AG04449 (cell line): ENCODE results near the gene TMEM135.
"Not testable (repeated sequence)": the region's sequence is repeated elsewhere in the genome, so short reads cannot be mapped to it uniquely, and the experiment has no call there.

Experiments
- CTCF ChIA-PET: fragments of 350-600 bp; formaldehyde crosslinking; extraction: SDS; loops from one replicate; lab custom pipeline; 2021; ENCODE audit warnings: antibody characterized with exemption; lab: Yijun Ruan, JAX
- POLR2A ChIA-PET: fragments of 400-600, 350-600 bp; formaldehyde crosslinking; extraction: SDS; loops from one replicate; lab custom pipeline; 2020; ENCODE audit warnings: antibody characterized with exemption, inconsistent platforms; lab: Yijun Ruan, JAX
- DNase-seq: peaks from one replicate; pipeline ENCODE4 v3.0.0-alpha.2; 2010; ENCODE audit warnings: low read depth, low spot score
- H3K4me3 ChIP-seq: 2 replicates; pipeline ENCODE4 v1.5.1; 2011; ENCODE audit warnings: low read depth, mild to moderate bottlenecking, control low read depth, low read length
- TF ChIP-seq, protein P1 (sequence below): IDR thresholded peaks from one replicate; pipeline ENCODE4 v1.5.1; 2011; ENCODE audit warnings: mild to moderate bottlenecking, moderate library complexity, low read length, control low read depth, inconsistent platforms; ENCODE audit not compliant: insufficient read depth; ENCODE audit errors: missing control alignments

The TMEM135 gene

DNA sequence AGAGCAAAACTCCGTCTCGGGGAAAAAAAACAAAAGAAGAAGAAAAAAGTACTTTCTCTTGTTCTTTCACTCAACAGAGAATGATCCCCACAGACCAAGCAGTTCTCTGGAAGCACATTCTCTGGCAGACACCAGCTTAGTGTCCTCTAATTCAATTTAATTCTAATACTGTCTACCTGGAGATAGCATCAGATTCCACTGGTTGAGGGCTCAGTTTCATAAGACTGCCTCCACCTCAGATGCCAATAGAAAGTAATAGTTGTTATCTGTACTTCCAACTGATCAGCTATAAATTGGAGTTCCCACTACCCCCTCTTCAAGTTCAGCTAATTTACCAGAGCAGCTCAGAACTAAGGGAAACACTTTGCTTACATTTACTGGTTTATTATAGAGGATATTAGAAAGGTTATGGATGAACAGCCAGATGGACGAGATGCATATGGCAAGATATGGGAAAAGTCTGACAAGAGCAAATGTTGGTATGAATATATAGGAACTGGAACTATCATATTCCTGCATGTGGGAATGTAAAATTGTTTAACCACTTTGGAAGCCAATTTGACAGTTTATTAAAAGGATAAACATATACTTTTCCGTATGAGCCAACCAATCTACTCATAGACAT, 64.3 kb downstream of the TMEM135 start:
- H3K4me3 ChIP-seq: no peak overlapping the region
- ChIA-PET CTCF (interaction anchor here (0.7 kb wide), 1 partner anchor 189 kb away, joined by 3 read pairs; no protein-coding TSS in a partner anchor), POLR2A (no interaction called here)
- DNase-seq: no peak
- TF ChIP-seq, protein P1, sequence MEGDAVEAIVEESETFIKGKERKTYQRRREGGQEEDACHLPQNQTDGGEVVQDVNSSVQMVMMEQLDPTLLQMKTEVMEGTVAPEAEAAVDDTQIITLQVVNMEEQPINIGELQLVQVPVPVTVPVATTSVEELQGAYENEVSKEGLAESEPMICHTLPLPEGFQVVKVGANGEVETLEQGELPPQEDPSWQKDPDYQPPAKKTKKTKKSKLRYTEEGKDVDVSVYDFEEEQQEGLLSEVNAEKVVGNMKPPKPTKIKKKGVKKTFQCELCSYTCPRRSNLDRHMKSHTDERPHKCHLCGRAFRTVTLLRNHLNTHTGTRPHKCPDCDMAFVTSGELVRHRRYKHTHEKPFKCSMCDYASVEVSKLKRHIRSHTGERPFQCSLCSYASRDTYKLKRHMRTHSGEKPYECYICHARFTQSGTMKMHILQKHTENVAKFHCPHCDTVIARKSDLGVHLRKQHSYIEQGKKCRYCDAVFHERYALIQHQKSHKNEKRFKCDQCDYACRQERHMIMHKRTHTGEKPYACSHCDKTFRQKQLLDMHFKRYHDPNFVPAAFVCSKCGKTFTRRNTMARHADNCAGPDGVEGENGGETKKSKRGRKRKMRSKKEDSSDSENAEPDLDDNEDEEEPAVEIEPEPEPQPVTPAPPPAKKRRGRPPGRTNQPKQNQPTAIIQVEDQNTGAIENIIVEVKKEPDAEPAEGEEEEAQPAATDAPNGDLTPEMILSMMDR: no peak

DNA sequence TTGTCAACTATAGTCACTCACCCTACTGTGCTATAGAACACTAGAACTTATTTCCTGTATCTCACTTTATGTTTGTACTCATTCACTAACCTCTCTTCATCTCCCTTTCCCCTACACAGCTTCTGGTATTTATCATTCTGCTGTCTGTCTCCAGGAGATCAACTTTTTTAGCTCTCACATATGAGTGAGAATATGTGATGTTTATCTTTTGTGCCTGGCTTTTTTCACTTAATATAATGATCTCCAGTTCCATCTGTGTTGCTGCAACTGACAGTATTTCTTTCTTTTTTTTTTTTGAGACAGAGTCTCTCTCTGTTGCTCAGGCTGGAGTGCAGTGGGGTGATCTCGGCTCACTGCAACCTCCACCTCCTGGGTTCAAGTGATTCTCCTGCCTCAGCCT, 68.1 kb downstream of the TMEM135 start:
- H3K4me3 ChIP-seq, CTCF ChIA-PET, POLR2A ChIA-PET, DNase-seq: not testable (repeated sequence)

DNA sequence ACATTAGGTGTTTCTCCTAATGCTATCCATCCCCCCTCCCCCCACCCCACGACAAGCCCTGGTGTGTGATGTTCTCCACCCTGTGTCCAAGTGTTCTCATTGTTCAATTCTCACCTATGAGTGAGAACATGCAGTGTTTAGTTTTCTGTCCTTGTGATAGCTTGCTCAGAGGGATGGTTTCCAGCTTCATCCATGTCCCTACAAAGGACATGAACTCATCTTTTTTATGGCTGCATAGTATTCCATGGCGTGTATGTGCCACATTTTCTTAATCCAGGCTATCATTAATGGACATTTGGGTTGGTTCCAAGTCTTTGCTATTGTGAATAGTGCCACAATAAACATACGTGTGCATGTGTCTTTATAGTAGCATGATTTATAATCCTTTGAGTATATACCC, 69.6 kb downstream of the TMEM135 start:
- CTCF ChIA-PET: interaction anchor here (1.5 kb wide), 1 partner anchor 9 kb away, joined by 6 read pairs; no protein-coding TSS in a partner anchor

GRCh38 chr11:87110443-87111131, 72.9 kb downstream of the TMEM135 start:
- no peak overlapping the region for H3K4me3 ChIP-seq
- TF ChIP-seq, protein P1: no peak
- POLR2A ChIA-PET: no interaction called here
- DNase-seq: no peak
- CTCF ChIA-PET: interaction anchor here (0.8 to 3.5 kb wide), 4 partner anchors 13 to 19 kb away, joined by 3 to 21 read pairs (median 4); no protein-coding TSS in a partner anchor

More for the DNA sequence above, 69.6 kb downstream of the TMEM135 start:
- DNase-seq, POLR2A ChIA-PET, H3K4me3 ChIP-seq: not testable (repeated sequence)

DNA sequence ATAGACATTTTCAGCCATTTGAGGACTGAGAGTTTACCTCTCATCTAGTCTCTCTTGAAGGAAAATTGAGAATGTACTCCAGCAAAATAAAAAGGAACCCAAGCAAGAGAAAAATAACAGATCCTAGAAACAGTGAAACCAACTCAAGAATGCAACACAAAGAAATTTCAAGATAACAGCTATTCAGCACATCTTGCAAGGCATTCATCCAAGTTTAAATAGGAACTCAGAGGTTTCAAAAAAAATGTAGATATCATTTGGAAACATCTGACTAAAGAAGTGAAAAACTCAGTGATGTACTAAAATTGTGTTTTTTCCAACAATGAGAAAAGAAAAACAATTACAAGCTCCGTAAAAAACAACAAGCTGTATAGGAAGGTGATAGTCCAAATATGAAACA, 76.4 kb downstream of the TMEM135 start:
- DNase-seq: no peak
- TF ChIP-seq, protein P1: no peak
- no peak overlapping the region for H3K4me3 ChIP-seq
- CTCF ChIA-PET: interaction anchor here (3.1 kb wide), 1 partner anchor 16 kb away, joined by 11 read pairs; no protein-coding TSS in a partner anchor
- POLR2A ChIA-PET: no interaction called here

DNA sequence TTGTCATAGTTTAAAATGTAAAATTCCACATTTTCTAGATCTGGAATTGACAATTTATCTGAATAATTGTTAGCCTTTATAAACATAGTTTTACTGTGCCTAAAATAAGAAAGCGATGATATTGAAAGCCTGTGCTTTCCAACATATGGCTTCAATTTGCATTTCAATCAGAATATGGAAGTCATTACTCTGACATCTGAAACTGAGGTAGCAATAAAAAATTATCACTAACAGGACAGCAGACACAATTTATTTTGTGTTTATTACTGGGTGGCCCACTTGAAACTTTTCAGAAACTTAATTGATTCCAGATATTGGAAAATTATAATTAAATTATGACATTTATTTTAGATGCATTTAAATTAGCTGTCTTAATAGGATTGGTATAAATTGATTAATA, 78.5 kb downstream of the TMEM135 start:
- ChIA-PET POLR2A (no interaction called here), CTCF (no interaction called here)
- DNase-seq: no peak
- H3K4me3 ChIP-seq: no peak overlapping the region
- TF ChIP-seq, protein P1: no peak

GRCh38 chr11:87120937-87121336, 83.2 kb downstream of the TMEM135 start:
- TF ChIP-seq, protein P1: no peak
- ChIA-PET CTCF (no interaction called here), POLR2A (no interaction called here)
- H3K4me3 ChIP-seq: no peak overlapping the region
- DNase-seq: no peak
